Measurements from ENCODE around the gene YAE1.

DNA sequence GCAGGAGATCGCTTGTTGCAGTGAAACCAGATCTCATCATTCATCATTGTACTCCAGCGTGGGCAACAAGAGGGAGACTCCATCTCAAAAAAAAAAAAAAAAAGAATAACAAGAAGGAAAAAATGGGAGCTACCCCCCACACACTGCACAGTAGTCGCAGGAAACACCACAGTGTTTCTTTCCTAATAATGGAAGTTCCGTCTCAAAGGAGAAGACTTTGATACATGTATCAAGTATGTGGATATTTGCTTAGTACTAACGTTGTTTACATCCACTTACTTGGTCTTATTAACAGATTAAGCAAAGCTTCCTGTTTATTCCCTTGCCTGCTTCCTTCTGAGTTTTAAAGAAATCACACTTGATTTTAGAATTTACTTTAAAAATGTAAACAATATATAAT lies 22.2 kb downstream of the YAE1 start:
- TF ChIP-seq, protein P1, sequence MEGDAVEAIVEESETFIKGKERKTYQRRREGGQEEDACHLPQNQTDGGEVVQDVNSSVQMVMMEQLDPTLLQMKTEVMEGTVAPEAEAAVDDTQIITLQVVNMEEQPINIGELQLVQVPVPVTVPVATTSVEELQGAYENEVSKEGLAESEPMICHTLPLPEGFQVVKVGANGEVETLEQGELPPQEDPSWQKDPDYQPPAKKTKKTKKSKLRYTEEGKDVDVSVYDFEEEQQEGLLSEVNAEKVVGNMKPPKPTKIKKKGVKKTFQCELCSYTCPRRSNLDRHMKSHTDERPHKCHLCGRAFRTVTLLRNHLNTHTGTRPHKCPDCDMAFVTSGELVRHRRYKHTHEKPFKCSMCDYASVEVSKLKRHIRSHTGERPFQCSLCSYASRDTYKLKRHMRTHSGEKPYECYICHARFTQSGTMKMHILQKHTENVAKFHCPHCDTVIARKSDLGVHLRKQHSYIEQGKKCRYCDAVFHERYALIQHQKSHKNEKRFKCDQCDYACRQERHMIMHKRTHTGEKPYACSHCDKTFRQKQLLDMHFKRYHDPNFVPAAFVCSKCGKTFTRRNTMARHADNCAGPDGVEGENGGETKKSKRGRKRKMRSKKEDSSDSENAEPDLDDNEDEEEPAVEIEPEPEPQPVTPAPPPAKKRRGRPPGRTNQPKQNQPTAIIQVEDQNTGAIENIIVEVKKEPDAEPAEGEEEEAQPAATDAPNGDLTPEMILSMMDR (IDR thresholded peaks at IDR 0.05) = no peak
- TF ChIP-seq POLR2AphosphoS5 (IDR thresholded peaks at IDR 0.05) (no peak), POLR2A (IDR thresholded peaks at IDR 0.05) (no peak)
